HCT116 (cell line): ENCODE data around the gene TNPO2. TPM values are rescaled to one million over a fixed set of nuclear protein-coding genes. Genes with fewer than 3 reads are reported as not detected.
A peak's percentile ranks its signal among the peaks of the same experiment; 100 is the strongest.

Experiments used
- ATAC-seq: fragments of 200-7000 bp; cut with Tn5 transposase; 2 replicates; pipeline ENCODE4 v1.9.1; 2020; ENCODE audit warnings: mild to moderate bottlenecking, moderate library complexity
- BruUV-seq: library from RNA; stranded (reverse); fragments of 400-500 nt; replicated peaks from 2 replicates; lab custom pipeline; 2021; lab: Mats Ljungman, UMichigan
- CTCF ChIA-PET: fragments of 300-600 bp; sonication (Branson Sonifier 250); formaldehyde crosslinking; loops from one replicate; lab custom pipeline; 2021; ENCODE audit warnings: antibody characterized with exemption; lab: Charles Lee
- POLR2A ChIA-PET: fragments of 300-600, 350-600 bp; sonication (Branson Sonifier 250); formaldehyde crosslinking; loops from one replicate; lab custom pipeline; 2021; ENCODE audit warnings: antibody characterized with exemption; lab: Charles Lee
- RAD21 ChIA-PET, 2 experiments: fragments of 300-600 bp; sonication (Branson Sonifier 250); formaldehyde crosslinking; loops; one replicate each; lab custom pipeline; 2023; ENCODE audit warnings: low total read pairs in 2 of 2; ENCODE audit not compliant: uncharacterized antibody in 2 of 2, unreplicated experiment in 2 of 2, low non-redundant PET in 1 of 2; lab: Charles Lee
- DNase-seq: peaks from one replicate; pipeline ENCODE4 v3.0.0-alpha.2; 2010; ENCODE audit warnings: low read depth, low spot score
- H2AFZ ChIP-seq: fragments of 200-600 bp; shearing (Covaris generic), sonication (generic); 2 replicates; pipeline ENCODE4 v1.6.1; 2017; ENCODE audit warnings: low read depth, mixed run types, mixed read lengths, antibody characterized with exemption, low read length; ENCODE audit not compliant: poor library complexity, severe bottlenecking
- H3K27ac ChIP-seq: 2 replicates; pipeline ENCODE4 v1.5.1; 2012; ENCODE audit warnings: low read depth, low read length
- H3K27me3 ChIP-seq: fragments of 200-600 bp; sonication (generic); 2 replicates; pipeline ENCODE4 v1.6.1; 2016; ENCODE audit warnings: mixed run types, low read length, mixed read lengths; ENCODE audit not compliant: insufficient read depth
- H3K36me3 ChIP-seq, 2 experiments: fragments of 200-500 bp in 1 of 2; fragments of 200-600 bp in 1 of 2; sonication (Bioruptor generic) in 1 of 2; sonication (generic) in 1 of 2; 2 replicates each; pipeline versions ENCODE4 v1.5.1 to v1.6.1; 2014 to 2016; ENCODE audit warnings: low read length in 2 of 2, inconsistent platforms in 1 of 2, mixed read lengths in 1 of 2, mixed run types in 1 of 2; ENCODE audit not compliant: insufficient read depth in 2 of 2, control insufficient read depth in 1 of 2
- H3K4me1 ChIP-seq, 2 experiments: fragments of 200-600 bp in 1 of 2; sonication (generic) in 1 of 2; 2 replicates each; pipeline versions ENCODE4 v1.5.1 to v1.6.1; 2012 to 2017; ENCODE audit warnings: low read length in 2 of 2, inconsistent platforms in 1 of 2, mild to moderate bottlenecking in 1 of 2, mixed read lengths in 1 of 2, mixed run types in 1 of 2, moderate library complexity in 1 of 2; ENCODE audit not compliant: insufficient read depth in 2 of 2, control insufficient read depth in 1 of 2
- H3K4me2 ChIP-seq: fragments of 200-600 bp; sonication (generic); 2 replicates; pipeline ENCODE4 v1.6.1; 2017; ENCODE audit warnings: mixed run types, low read length, mixed read lengths
- H3K4me3 ChIP-seq, 2 experiments: fragments of 200-600 bp in 1 of 2; sonication (generic) in 1 of 2; replicated peaks in 1 of 2; 2 replicates each; pipeline ENCODE4 v1.5.1; 2011 to 2016; ENCODE audit warnings: low read length in 2 of 2, control low read depth in 1 of 2, low read depth in 1 of 2, mild to moderate bottlenecking in 1 of 2, mixed read lengths in 1 of 2, mixed run types in 1 of 2
- H3K79me2 ChIP-seq: fragments of 200-600 bp; sonication (generic); 2 replicates; pipeline ENCODE4 v1.6.1; 2017; ENCODE audit warnings: mild to moderate bottlenecking, mixed run types, low read length, moderate library complexity, mixed read lengths; ENCODE audit not compliant: insufficient read depth
- H3K9ac ChIP-seq: fragments of 200-600 bp; sonication (generic); 2 replicates; pipeline ENCODE4 v1.6.1; 2016; ENCODE audit warnings: low read length, mixed read lengths
- H3K9me2 ChIP-seq: fragments of 200-600 bp; sonication (generic), shearing (Covaris generic); 2 replicates; pipeline ENCODE4 v1.6.1; 2017; ENCODE audit warnings: mixed run types, mild to moderate bottlenecking, moderate library complexity; ENCODE audit not compliant: insufficient read depth
- H3K9me3 ChIP-seq, 2 experiments: fragments of 200-500 bp in 1 of 2; fragments of 200-600 bp in 1 of 2; sonication (Bioruptor generic) in 1 of 2; sonication (generic) in 1 of 2; 2 replicates each; pipeline ENCODE4 v1.6.1; 2014 to 2017; ENCODE audit warnings: low read length in 2 of 2, mixed read lengths in 2 of 2, inconsistent platforms in 1 of 2, low read depth in 1 of 2, mild to moderate bottlenecking in 1 of 2, mixed run types in 1 of 2, moderate library complexity in 1 of 2; ENCODE audit not compliant: control insufficient read depth in 1 of 2, insufficient read depth in 1 of 2
- H4K20me1 ChIP-seq: fragments of 200-600 bp; sonication (generic), shearing (Covaris generic); 2 replicates; pipeline ENCODE4 v1.6.1; 2017; ENCODE audit warnings: mixed run types, mild to moderate bottlenecking, moderate library complexity; ENCODE audit not compliant: insufficient read depth
- CEBPB ChIP-seq: IDR thresholded peaks from 2 replicates; pipeline ENCODE4 v1.6.1; 2012; ENCODE audit warnings: low read depth
- EGR1 ChIP-seq: IDR thresholded peaks from 2 replicates; pipeline ENCODE4 v1.6.1; 2012; ENCODE audit warnings: low read depth
- MAX ChIP-seq: IDR thresholded peaks from 2 replicates; pipeline ENCODE4 v1.6.1; 2012
- POLR2A ChIP-seq: IDR thresholded peaks from 2 replicates; pipeline ENCODE4 v1.7.0; 2011; ENCODE audit warnings: borderline replicate concordance; ENCODE audit not compliant: insufficient read depth, insufficient read length; ENCODE audit errors: extremely low read depth
- POLR2AphosphoS5 ChIP-seq: IDR thresholded peaks from 2 replicates; pipeline ENCODE4 v1.6.1; 2011; ENCODE audit warnings: mild to moderate bottlenecking, low read depth, low read length, moderate library complexity
- SP1 ChIP-seq: IDR thresholded peaks from 2 replicates; pipeline ENCODE4 v1.6.1; 2012; ENCODE audit warnings: low read depth
- SRF ChIP-seq: IDR thresholded peaks from 2 replicates; pipeline ENCODE4 v1.6.1; 2012; ENCODE audit warnings: low read depth
- ZFX ChIP-seq: fragments of 450-650 bp; IDR thresholded peaks from 2 replicates; pipeline ENCODE4 v1.6.1; 2017
- ZNF274 ChIP-seq: fragments of 200-500 bp; sonication (Bioruptor generic); IDR thresholded peaks from 2 replicates; pipeline ENCODE4 v1.6.1; 2014; ENCODE audit warnings: mild to moderate bottlenecking, low read depth, low read length, inconsistent platforms
- intact Hi-C: fragments of 100-400 bp; cut with micrococcal nuclease; formaldehyde crosslinking; loops from 2 replicates; pipeline ENCODE4 v1.10.0; 2022
- total RNA-seq: library from RNA; stranded (reverse); gene quantifications from one replicate; pipeline ENCODE4 v1.2.1, GENCODE V29; 2021; ENCODE audit not compliant: unreplicated experiment

Gene TNPO2
- total RNA-seq, 1 experiment from 2014 or later, result 81.8 TPM

GRCh38 chr19:12667731-12668302 lies 55.9 kb downstream of the TNPO2 start:
- POLR2A ChIA-PET, result no interaction called here
- peak overlapping the region; percentile 88; the same call in 1 of the 2 replicates for H3K27ac ChIP-seq

GRCh38 chr19:12666265-12667048 lies 57.3 kb downstream of the TNPO2 start, which contains the start of the genes MAN2B1 and WDR83:
TSS of gene MAN2B1 (minus strand) at chr19:12666742. CDS start at chr19:12666701, 41 bp downstream.
TSS of gene WDR83 (plus strand) at chr19:12666807. CDS start at chr19:12669791, 2,984 bp downstream.
- ChIA-PET POLR2A (no interaction called here), RAD21 (interaction anchor here in 1 of 2 experiments (0.6 kb wide), 1 partner anchor 99 kb away, joined by 4 read pairs; no protein-coding TSS in a partner anchor), CTCF (interaction anchor here (1.2 kb wide), 1 partner anchor 55 kb away, joined by 3 read pairs; no protein-coding TSS in a partner anchor)
- H3K36me3 ChIP-seq, result peaks cover 0 to 10% of the 10 kb centered on the region in 2 experiments; a peak in 2 of 4 replicates
- intact Hi-C loops, result loop anchor here (5.0 to 10.0 kb wide), 2 partner anchors 54 to 742 kb away; partner anchors contain the start of genes ZNF490, ZNF700 and ZNF791
- H3K4me1 ChIP-seq, result peaks cover 19 to 37% of the 10 kb centered on the region in 2 experiments
- peak; percentile 50; the same call in 1 of the 2 replicates for TF ChIP-seq POLR2AphosphoS5
- TF ChIP-seq MAX, result no peak
- peak; percentile 43; the same call in 1 of the 2 replicates for TF ChIP-seq ZFX
- H3K4me3 ChIP-seq, result peak within 1 kb of the TSS; percentile 61 to 84
- no peaks in the 10 kb centered on the region for H3K9me2 ChIP-seq
- DNase-seq (no peak), ATAC-seq (peak; percentile 81)
- H3K9ac ChIP-seq, result peak within 1 kb of the TSS; percentile 76
- H2AFZ ChIP-seq, result peak within 1 kb of the TSS; percentile 22
- H3K27ac ChIP-seq, result peak within 1 kb of the TSS; percentile 58
- H3K27me3 ChIP-seq, result no peaks in the 10 kb centered on the region
- H3K4me2 ChIP-seq, result peak within 1 kb of the TSS; percentile 92
- no peaks in the 10 kb centered on the region for H4K20me1 ChIP-seq
- no TSS peak for BruUV-seq
- H3K9me3 ChIP-seq, result no peaks in the 10 kb centered on the region
- peaks cover 28% of the 10 kb centered on the region; the same call in 1 of the 2 replicates for H3K79me2 ChIP-seq

More at GRCh38 chr19:12667731-12668302, 55.9 kb downstream of the TNPO2 start:
- Histone ChIP-seq H3K9me2 (no peaks in the 10 kb centered on the region), H3K36me3 (peaks cover 5 to 9% of the 10 kb centered on the region in 2 experiments; a peak in 3 of 4 replicates), H3K79me2 (peaks cover 28% of the 10 kb centered on the region; the same call in 1 of the 2 replicates), H3K4me2 (peak overlapping the region; percentile 92), H3K27me3 (no peaks in the 10 kb centered on the region), H2AFZ (no peak overlapping the region), H4K20me1 (no peaks in the 10 kb centered on the region), H3K4me1 (peaks cover 19 to 37% of the 10 kb centered on the region in 2 experiments), H3K4me3 (peak overlapping the region; percentile 95 to 98), H3K9me3 (no peaks in the 10 kb centered on the region), H3K9ac (peak overlapping the region; percentile 90; the same call in 1 of the 2 replicates)
- TF ChIP-seq SP1 (no peak), POLR2A (no peak), EGR1 (no peak), ZNF274 (no peak), SRF (no peak), CEBPB (no peak)
- intact Hi-C loops, result loop anchor here (5.0 to 10.0 kb wide), 2 partner anchors 56 to 743 kb away; partner anchors contain the start of genes ZNF490, ZNF700 and ZNF791
- ChIA-PET RAD21 (interaction anchor here in 1 of 2 experiments (0.6 kb wide), 1 partner anchor 171 kb away, joined by 7 read pairs; the partner anchor contains the start of gene MAST1), CTCF (no interaction called here)
- no TSS peak for BruUV-seq
- DNase-seq (no peak), ATAC-seq (no peak)
